ENCODE measurements around the gene SPN.
"Not testable (repeated sequence)": the region's sequence is repeated elsewhere in the genome, so short reads cannot be mapped to it uniquely, and the experiment has no call there.

Gene SPN

GRCh38 chr16:29663016-29663806, at the start of gene SPN:
TSS of gene SPN (plus strand) at chr16:29663247. CDS start at chr16:29663729, 482 bp downstream.
- DNase-seq (ENCODE audit: low read depth), result no peak

GRCh38 chr16:29613307-29614057, 49.6 kb upstream of the SPN start:
- DNase-seq (ENCODE audit: low read depth), result peak; percentile 47

- DNase-seq (ENCODE audit: low read depth), result not testable (repeated sequence)
Observed at GRCh38 chr16:29614691-29615314, 48.2 kb upstream of the SPN start.

- DNase-seq (ENCODE audit: low read depth), result not testable (repeated sequence)
Observed at GRCh38 chr16:29616127-29616526, 46.9 kb upstream of the SPN start.

- not testable (repeated sequence) for DNase-seq (ENCODE audit: low read depth)
Observed at GRCh38 chr16:29620591-29620990, 42.5 kb upstream of the SPN start.

- DNase-seq (ENCODE audit: low read depth), result not testable (repeated sequence)
Observed at GRCh38 chr16:29622738-29623137, 40.3 kb upstream of the SPN start.

GRCh38 chr16:29623253-29623652, 39.8 kb upstream of the SPN start:
- DNase-seq (ENCODE audit: low read depth), result not testable (repeated sequence)

GRCh38 chr16:29625114-29625513, 37.9 kb upstream of the SPN start:
- DNase-seq (ENCODE audit: low read depth), result not testable (repeated sequence)

- DNase-seq (ENCODE audit: low read depth), result not testable (repeated sequence)
Observed at GRCh38 chr16:29626778-29627331, 36.2 kb upstream of the SPN start.

- not testable (repeated sequence) for DNase-seq (ENCODE audit: low read depth)
Observed at GRCh38 chr16:29627661-29628075, 35.4 kb upstream of the SPN start.

- DNase-seq (ENCODE audit: low read depth), result not testable (repeated sequence)
Observed at GRCh38 chr16:29628707-29629106, 34.3 kb upstream of the SPN start.

GRCh38 chr16:29629318-29629717, 33.7 kb upstream of the SPN start:
- DNase-seq (ENCODE audit: low read depth), result not testable (repeated sequence)

- not testable (repeated sequence) for DNase-seq (ENCODE audit: low read depth)
Observed at GRCh38 chr16:29631658-29632057, 31.4 kb upstream of the SPN start.

- DNase-seq (ENCODE audit: low read depth), result not testable (repeated sequence)
Observed at GRCh38 chr16:29635902-29636301, 27.1 kb upstream of the SPN start.

- not testable (repeated sequence) for DNase-seq (ENCODE audit: low read depth)
Observed at GRCh38 chr16:29636368-29636767, 26.7 kb upstream of the SPN start.

- DNase-seq (ENCODE audit: low read depth), result not testable (repeated sequence)
Observed at GRCh38 chr16:29638751-29639150, 24.3 kb upstream of the SPN start.

GRCh38 chr16:29641561-29641960, 21.5 kb upstream of the SPN start:
- no peak for DNase-seq (ENCODE audit: low read depth)

GRCh38 chr16:29643596-29643995, 19.5 kb upstream of the SPN start:
- DNase-seq (ENCODE audit: low read depth), result no peak

- DNase-seq (ENCODE audit: low read depth), result no peak
Observed at GRCh38 chr16:29644338-29644857, 18.6 kb upstream of the SPN start.

- no peak for DNase-seq (ENCODE audit: low read depth)
Observed at GRCh38 chr16:29644973-29645693, 17.9 kb upstream of the SPN start.

GRCh38 chr16:29645694-29646187, 17.3 kb upstream of the SPN start:
- DNase-seq (ENCODE audit: low read depth), result no peak
